Esophagus squamous epithelium (tissue), 4 donors: ENCODE data around the gene PTPRG.

Experiments used
- CTCF ChIP-seq, 6 experiments: fragments of 450-650 bp in 4 of 6; fragments of 200-600 bp in 2 of 6; sonication (generic) in 2 of 6; IDR thresholded peaks; one replicate each; pipeline ENCODE4 v1.5.1; 2016 to 2019; ENCODE audit warnings: antibody characterized with exemption in 6 of 6, mild to moderate bottlenecking in 4 of 6, moderate library complexity in 4 of 6
- POLR2A ChIP-seq, 4 donors: fragments of 450-650 bp; IDR thresholded peaks; one replicate each; pipeline ENCODE4 v1.6.1; 2017; ENCODE audit warnings: antibody characterized with exemption in 4 of 4, mild to moderate bottlenecking in 4 of 4, moderate library complexity in 3 of 4

GRCh38 chr3:61981060-61981459, 419.7 kb downstream of the PTPRG start:
- TF ChIP-seq POLR2A (IDR thresholded peaks at IDR 0.05), result no peak
- no peak for TF ChIP-seq CTCF (IDR thresholded peaks at IDR 0.05)
